Liver (tissue), 9 donors: Measurements from ENCODE around the gene SNX15. TPM values are rescaled to one million over a fixed set of nuclear protein-coding genes. Genes with fewer than 3 reads are reported as not detected.

Experiments
- DNase-seq: peaks from one replicate; pipeline ENCODE4 v3.0.0-alpha.2; 2017; ENCODE audit warnings: low spot score
- H3K27ac ChIP-seq, 2 donors: one replicate each; pipeline ENCODE4 v1.7.0; 2013; ENCODE audit warnings: inconsistent platforms in 2 of 2, low read length in 2 of 2, control low read depth in 1 of 2, low read depth in 1 of 2, mild to moderate bottlenecking in 1 of 2
- H3K27me3 ChIP-seq, 4 donors: one replicate each; pipeline versions ENCODE4 v1.6.1 to v1.7.0; 2013; ENCODE audit warnings: low read length in 3 of 4, inconsistent platforms in 1 of 4, mild to moderate bottlenecking in 1 of 4, moderate library complexity in 1 of 4; ENCODE audit not compliant: control insufficient read depth in 4 of 4, insufficient read depth in 4 of 4
- H3K36me3 ChIP-seq, 4 donors: one replicate each; pipeline versions ENCODE4 v1.6.1 to v1.7.0; 2013; ENCODE audit warnings: low read length in 3 of 4, mild to moderate bottlenecking in 3 of 4, low read depth in 1 of 4, moderate library complexity in 1 of 4; ENCODE audit not compliant: control insufficient read depth in 4 of 4, insufficient read depth in 3 of 4
- H3K4me1 ChIP-seq, 4 donors: one replicate each; pipeline versions ENCODE4 v1.6.1 to v1.7.0; 2013; ENCODE audit warnings: low read length in 3 of 4, mild to moderate bottlenecking in 3 of 4, moderate library complexity in 1 of 4; ENCODE audit not compliant: control insufficient read depth in 4 of 4, insufficient read depth in 4 of 4
- H3K4me3 ChIP-seq, 3 donors: one replicate each; pipeline versions ENCODE4 v1.6.1 to v1.7.0; 2013; ENCODE audit warnings: low read length in 3 of 3, control low read depth in 1 of 3, low read depth in 1 of 3, mild to moderate bottlenecking in 1 of 3
- H3K9ac ChIP-seq, 2 donors: one replicate each; pipeline ENCODE4 v1.7.0; 2013; ENCODE audit warnings: low read length in 2 of 2, mild to moderate bottlenecking in 2 of 2, moderate library complexity in 2 of 2, control low read depth in 1 of 2, low read depth in 1 of 2
- H3K9me3 ChIP-seq, 4 donors: one replicate each; pipeline versions ENCODE4 v1.6.1 to v1.7.0; 2013; ENCODE audit warnings: low read length in 3 of 4; ENCODE audit not compliant: control insufficient read depth in 4 of 4
- ATF3 ChIP-seq: IDR thresholded peaks from 2 replicates; pipeline ENCODE4 v1.6.1; 2016; ENCODE audit warnings: antibody characterized with exemption
- EGR1 ChIP-seq, 2 donors: IDR thresholded peaks; 2 replicates each; pipeline ENCODE4 v1.6.1; 2016 to 2018; ENCODE audit warnings: antibody characterized with exemption in 2 of 2, low read depth in 2 of 2
- FOXA1 ChIP-seq: IDR thresholded peaks from 2 replicates; pipeline ENCODE4 v1.6.1; 2016; ENCODE audit warnings: antibody characterized with exemption
- FOXA2 ChIP-seq: IDR thresholded peaks from 2 replicates; pipeline ENCODE4 v1.6.1; 2016; ENCODE audit warnings: antibody characterized with exemption
- GABPA ChIP-seq, 2 donors: IDR thresholded peaks in 1 of 2; conservative IDR thresholded peaks in 1 of 2; 2 replicates each; pipeline ENCODE4 v1.6.1; 2016; ENCODE audit warnings: antibody characterized with exemption in 2 of 2, mild to moderate bottlenecking in 1 of 2, moderate library complexity in 1 of 2
- HNF4A ChIP-seq, 2 donors: conservative IDR thresholded peaks; 2 replicates each; pipeline ENCODE4 v1.6.1; 2016; ENCODE audit warnings: antibody characterized with exemption in 2 of 2, mild to moderate bottlenecking in 2 of 2
- HNF4G ChIP-seq: IDR thresholded peaks from 2 replicates; pipeline ENCODE4 v1.6.1; 2016; ENCODE audit warnings: antibody characterized with exemption
- JUND ChIP-seq, 2 donors: IDR thresholded peaks; 2 replicates each; pipeline ENCODE4 v1.6.1; 2016; ENCODE audit warnings: antibody characterized with exemption in 2 of 2
- NR2F2 ChIP-seq: IDR thresholded peaks from 2 replicates; pipeline ENCODE4 v1.6.1; 2016; ENCODE audit warnings: antibody characterized with exemption
- RAD21 ChIP-seq, 2 donors: IDR thresholded peaks; 2 replicates each; pipeline ENCODE4 v1.6.1; 2016; ENCODE audit warnings: antibody characterized with exemption in 2 of 2, mild to moderate bottlenecking in 2 of 2
- REST ChIP-seq: IDR thresholded peaks from 2 replicates; pipeline ENCODE4 v1.6.1; 2016; ENCODE audit warnings: antibody characterized with exemption, mild to moderate bottlenecking
- RXRA ChIP-seq, 2 donors: IDR thresholded peaks; 2 replicates each; pipeline ENCODE4 v1.6.1; 2017 to 2018; ENCODE audit warnings: antibody characterized with exemption in 2 of 2, mild to moderate bottlenecking in 1 of 2
- SP1 ChIP-seq: IDR thresholded peaks from 2 replicates; pipeline ENCODE4 v1.6.1; 2018; ENCODE audit warnings: antibody characterized with exemption, mild to moderate bottlenecking
- TAF1 ChIP-seq: conservative IDR thresholded peaks from 2 replicates; pipeline ENCODE4 v1.6.1; 2016; ENCODE audit warnings: antibody characterized with exemption, mild to moderate bottlenecking
- YY1 ChIP-seq: IDR thresholded peaks from 2 replicates; pipeline ENCODE4 v1.6.1; 2016; ENCODE audit warnings: antibody characterized with exemption, mild to moderate bottlenecking
- ZBTB33 ChIP-seq: IDR thresholded peaks from 2 replicates; pipeline ENCODE4 v1.6.1; 2016; ENCODE audit warnings: antibody characterized with exemption
- WGBS: extraction: QIAGEN DNeasy Blood & Tissue Kit; methylation state at CpG from one replicate; pipeline ENCODE4 v1.1.7; 2013; 5-methylcytosine and 5-hydroxymethylcytosine counted together
- polyA plus RNA-seq, 2 donors: library from polyadenylated mRNA; stranded (reverse) in 1 of 2; unstranded in 1 of 2; fragments of 200-250 nt in 1 of 2; fragments of >200 nt in 1 of 2; fragmentation: Nextera tagmentation in 1 of 2; extraction: Ambion mirVana in 1 of 2; gene quantifications; one replicate each; pipeline versions ENCODE4 v1.2.1 to v1.2.3, GENCODE V29; 2013 to 2015
- total RNA-seq, 2 donors: library from RNA; depleted of rRNA; stranded (reverse); fragments of >200 nt; gene quantifications; one replicate each; pipeline ENCODE4 v1.2.3, GENCODE V29; 2014
- TF ChIP-seq, protein P1 (sequence below): IDR thresholded peaks from 2 replicates; pipeline ENCODE4 v1.6.1; 2016; ENCODE audit warnings: antibody characterized with exemption
- TF ChIP-seq, protein P2 (sequence below): fragments of 150-350 bp; IDR thresholded peaks from 2 replicates; pipeline ENCODE4 v1.5.1; 2017; ENCODE audit warnings: improper control_type of control experiment, low read depth, low read length; ENCODE audit not compliant: missing input control
- donor health status: healthy.
- donor health status: healthy.
- donor health status: healthy.
- donor health status: healthy.
- donor health status: healthy.

The SNX15 gene
- total and polyA plus RNA-seq, 4 donors = 4.5 to 7.2 (median 5.7) TPM

DNA sequence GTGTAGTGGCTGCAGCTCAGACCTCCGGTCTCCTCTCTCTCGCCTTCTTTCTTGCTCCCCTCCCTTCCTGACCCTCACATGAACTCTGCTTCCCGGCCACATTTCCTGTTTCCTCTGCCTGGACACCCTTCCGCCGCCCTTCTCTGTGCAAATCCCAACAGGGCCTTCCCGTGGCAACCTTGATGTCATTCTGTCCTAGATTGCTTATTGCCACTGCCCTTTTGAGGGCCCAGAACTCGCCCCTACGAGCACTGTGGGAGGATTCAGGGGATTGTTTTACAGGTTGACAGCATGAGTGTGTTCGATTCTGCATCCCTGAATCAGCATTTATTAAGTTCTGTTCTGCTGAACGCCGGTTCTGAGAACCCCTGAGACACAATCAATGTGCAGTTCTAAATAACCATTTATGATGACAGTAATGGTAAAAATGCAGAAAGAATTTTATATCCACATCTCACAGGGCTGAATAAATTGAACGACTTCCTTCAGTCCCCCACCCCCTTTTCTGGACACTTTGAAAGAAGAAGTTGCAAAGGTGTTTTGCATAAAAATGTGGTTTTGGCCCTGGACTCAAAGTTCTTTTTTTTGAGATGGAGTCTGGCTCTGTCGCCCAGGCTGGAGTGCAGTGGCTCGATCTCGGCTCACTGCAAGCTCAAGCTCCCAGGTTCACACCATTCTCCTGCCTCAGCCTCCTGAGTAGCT, 36.9 kb upstream of the SNX15 start:
- Histone ChIP-seq H3K9me3 (no peaks in the 10 kb centered on the region), H3K27ac (peak overlapping the region; percentile 36 to 38), H3K4me1 (peaks cover 3 to 24% (median 18%) of the 10 kb centered on the region in 4 donors), H3K9ac (no peak overlapping the region), H3K36me3 (peaks cover 0 to 2% (median 0%) of the 10 kb centered on the region in 4 donors), H3K27me3 (no peaks in the 10 kb centered on the region), H3K4me3 (no peak overlapping the region)
- TF ChIP-seq TAF1 (no peak), ZBTB33 (no peak), NR2F2 (peak; percentile 86), ATF3 (no peak), RAD21 (IDR thresholded peaks at IDR 0.05) (peak in 1 of 2 donors; percentile 36), HNF4A (conservative IDR thresholded peaks at IDR 0.05) (no peak), RXRA (IDR thresholded peaks at IDR 0.05) (peak; percentile 72 to 78), SP1 (peak; percentile 74), HNF4G (no peak), YY1 (no peak), JUND (IDR thresholded peaks at IDR 0.05) (no peak), EGR1 (IDR thresholded peaks at IDR 0.05; ENCODE audit: low read depth in 2 of 2) (no peak), FOXA1 (no peak), GABPA (IDR thresholded peaks at IDR 0.05 in 1 of 2, conservative IDR thresholded peaks at IDR 0.05 in 1 of 2) (peak; percentile 40 to 44), REST (no peak), FOXA2 (no peak)
- TF ChIP-seq, protein P1, sequence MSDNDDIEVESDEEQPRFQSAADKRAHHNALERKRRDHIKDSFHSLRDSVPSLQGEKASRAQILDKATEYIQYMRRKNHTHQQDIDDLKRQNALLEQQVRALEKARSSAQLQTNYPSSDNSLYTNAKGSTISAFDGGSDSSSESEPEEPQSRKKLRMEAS = peak; percentile 21
- TF ChIP-seq, protein P2, sequence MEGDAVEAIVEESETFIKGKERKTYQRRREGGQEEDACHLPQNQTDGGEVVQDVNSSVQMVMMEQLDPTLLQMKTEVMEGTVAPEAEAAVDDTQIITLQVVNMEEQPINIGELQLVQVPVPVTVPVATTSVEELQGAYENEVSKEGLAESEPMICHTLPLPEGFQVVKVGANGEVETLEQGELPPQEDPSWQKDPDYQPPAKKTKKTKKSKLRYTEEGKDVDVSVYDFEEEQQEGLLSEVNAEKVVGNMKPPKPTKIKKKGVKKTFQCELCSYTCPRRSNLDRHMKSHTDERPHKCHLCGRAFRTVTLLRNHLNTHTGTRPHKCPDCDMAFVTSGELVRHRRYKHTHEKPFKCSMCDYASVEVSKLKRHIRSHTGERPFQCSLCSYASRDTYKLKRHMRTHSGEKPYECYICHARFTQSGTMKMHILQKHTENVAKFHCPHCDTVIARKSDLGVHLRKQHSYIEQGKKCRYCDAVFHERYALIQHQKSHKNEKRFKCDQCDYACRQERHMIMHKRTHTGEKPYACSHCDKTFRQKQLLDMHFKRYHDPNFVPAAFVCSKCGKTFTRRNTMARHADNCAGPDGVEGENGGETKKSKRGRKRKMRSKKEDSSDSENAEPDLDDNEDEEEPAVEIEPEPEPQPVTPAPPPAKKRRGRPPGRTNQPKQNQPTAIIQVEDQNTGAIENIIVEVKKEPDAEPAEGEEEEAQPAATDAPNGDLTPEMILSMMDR = no peak
- no peak for DNase-seq
- WGBS = 69% methylated on average over 15 of the region's 15 CpGs
